Transverse colon (tissue), 4 donors: ENCODE measurements around the gene HPD. TPM values are rescaled to one million over a fixed set of nuclear protein-coding genes. Genes with fewer than 3 reads are reported as not detected.
A peak's percentile ranks its signal among the peaks of the same experiment; 100 is the strongest.

Experiments used
- DNase-seq: peaks from one replicate; pipeline ENCODE4 v3.0.0-alpha.2; 2019
- H3K27ac ChIP-seq, 4 donors: fragments of 200-600 bp; sonication (generic); 2 replicates each; pipeline ENCODE4 v1.5.1; 2016 to 2018; ENCODE audit warnings: inconsistent platforms in 4 of 4
- H3K27me3 ChIP-seq: fragments of 200-600 bp; sonication (generic); 2 replicates; pipeline ENCODE4 v1.5.1; 2017; ENCODE audit warnings: inconsistent platforms
- H3K36me3 ChIP-seq, 4 donors: fragments of 200-600 bp; sonication (generic); 2 replicates each; pipeline ENCODE4 v1.5.1; 2017 to 2019; ENCODE audit warnings: inconsistent platforms in 4 of 4
- H3K4me1 ChIP-seq, 4 donors: fragments of 200-600 bp; sonication (generic); 2 replicates each; pipeline ENCODE4 v1.5.1; 2017 to 2020; ENCODE audit warnings: inconsistent platforms in 4 of 4
- H3K4me3 ChIP-seq, 4 donors: fragments of 200-600 bp; sonication (generic); 1 replicate in 1 of 4; 2 replicates in 3 of 4; pipeline versions ENCODE4 v1.5.1 to v1.6.1; 2017 to 2019; ENCODE audit warnings: inconsistent platforms in 4 of 4
- H3K9me3 ChIP-seq, 2 donors: fragments of 200-600 bp; sonication (generic); 2 replicates each; pipeline ENCODE4 v1.5.1; 2017 to 2019; ENCODE audit warnings: inconsistent platforms in 2 of 2
- CTCF ChIP-seq, 5 experiments: fragments of 200-600 bp in 3 of 5; fragments of 450-650 bp in 2 of 5; sonication (generic) in 3 of 5; IDR thresholded peaks; 1 replicate in 2 of 5; 2 replicates in 3 of 5; pipeline ENCODE4 v1.5.1; 2016 to 2017; ENCODE audit warnings: antibody characterized with exemption in 5 of 5, inconsistent platforms in 3 of 5, mild to moderate bottlenecking in 2 of 5, moderate library complexity in 1 of 5
- EP300 ChIP-seq: sonication (generic); formaldehyde crosslinking; IDR thresholded peaks from one replicate; pipeline ENCODE4 v1.6.1; 2017; ENCODE audit warnings: antibody characterized with exemption, low read depth
- POLR2A ChIP-seq: fragments of 450-650 bp; IDR thresholded peaks from one replicate; pipeline ENCODE4 v1.6.1; 2016; ENCODE audit warnings: antibody characterized with exemption, mild to moderate bottlenecking, moderate library complexity
- POLR2AphosphoS5 ChIP-seq, 3 donors: sonication (generic); formaldehyde crosslinking; IDR thresholded peaks; one replicate each; pipeline ENCODE4 v1.6.1; 2016; ENCODE audit warnings: antibody characterized with exemption in 3 of 3
- WGBS, 2 donors: methylation state at CpG; one replicate each; pipeline ENCODE4 v1.1.5; 2018; ENCODE audit warnings: low coverage in 1 of 2; 5-methylcytosine and 5-hydroxymethylcytosine counted together
- in situ Hi-C, 4 donors: fragments of 200-750 bp; cut with MboI; loops; one replicate each; pipeline versions ENCODE4 v1.15.0 to v1.15.1; 2017; ENCODE audit warnings: low sequenced_read_pairs in 3 of 4, low pct_ligation_motif_present in 1 of 4, low pct_unique_long_range_greater_than_20kb in 1 of 4
- intact Hi-C: fragments of 100-400 bp; cut with DNase I; formaldehyde crosslinking; loops from one replicate; pipeline ENCODE4 v1.15.1; 2023; ENCODE audit warnings: low total_unique reads
- total RNA-seq, 4 donors: library from RNA; depleted of rRNA; stranded (reverse); fragments of >200 nt; gene quantifications; one replicate each; pipeline ENCODE4 v1.1.0, GENCODE V29; 2016

Gene HPD
- total RNA-seq, 4 donors from 2014 or later: 0.41 TPM; not detected in 3

GRCh38 chr12:121793838-121794533, 64.7 kb downstream of the HPD start:
- peak overlapping the region; percentile 43 to 58 (median 50) for H3K4me3 ChIP-seq
- H3K9me3 ChIP-seq: no peaks in the 10 kb centered on the region
- intact Hi-C loops (loop anchor here (2.0 to 5.0 kb wide), 3 partner anchors 19 to 97 kb away; partner anchors contain the start of gene PSMD9), in situ Hi-C loops (loop anchor here in 3 of 4 donors (5.0 to 10.0 kb wide), 3 partner anchors 91 to 102 kb away; partner anchors contain the start of gene PSMD9 (in 1 of the 3))
- peak; percentile 96 for DNase-seq
- no peak for TF ChIP-seq EP300
- TF ChIP-seq CTCF (IDR thresholded peaks at IDR 0.05): peak; percentile 100
- peak; percentile 48 for TF ChIP-seq POLR2A
- TF ChIP-seq POLR2AphosphoS5 (IDR thresholded peaks at IDR 0.05): peak; percentile 30 to 74 (median 71)
- H3K27ac ChIP-seq: peak overlapping the region; percentile 100
- H3K36me3 ChIP-seq: no peaks in the 10 kb centered on the region
- no peaks in the 10 kb centered on the region for H3K27me3 ChIP-seq
- H3K4me1 ChIP-seq: peaks cover 45 to 88% (median 67%) of the 10 kb centered on the region in 4 donors
- 1% methylated on average over 33 of the region's 59 CpGs; no CpG with 5 or more reads in 1 of the 2 donors for WGBS, 2 donors

- Histone ChIP-seq H3K9me3 (no peaks in the 10 kb centered on the region), H3K4me3 (peak within 1 kb of the TSS; percentile 43 to 58 (median 50)), H3K27ac (peak within 1 kb of the TSS; percentile 100), H3K27me3 (no peaks in the 10 kb centered on the region), H3K36me3 (no peaks in the 10 kb centered on the region), H3K4me1 (peaks cover 40 to 88% (median 61%) of the 10 kb centered on the region in 4 donors)
- intact Hi-C loops (loop anchor here (5.0 kb wide), 1 partner anchor 96 kb away; no protein-coding TSS in a partner anchor), in situ Hi-C loops (loop anchor here in 3 of 4 donors (5.0 to 10.0 kb wide), 3 partner anchors 91 to 101 kb away; partner anchors contain the start of gene PSMD9 (in 1 of the 3))
- 0% methylated on average over 8 of the region's 36 CpGs; no CpG with 5 or more reads in 1 of the 2 donors for WGBS, 2 donors
- TF ChIP-seq POLR2A: peak; percentile 53
- no peak for TF ChIP-seq CTCF (IDR thresholded peaks at IDR 0.05)
- peak in 2 of 3 donors; percentile 40 to 68 for TF ChIP-seq POLR2AphosphoS5 (IDR thresholded peaks at IDR 0.05)
- no peak for TF ChIP-seq EP300
- peak; percentile 73 for DNase-seq
Measured at GRCh38 chr12:121793440-121793837, 65.2 kb downstream of the HPD start, which contains the start of gene RHOF. RHOF (minus strand) TSS chr12:121793688; CDS start chr12:121793633, 55 bp downstream.

GRCh38 chr12:121792607-121793439, 65.8 kb downstream of the HPD start:
- peak overlapping the region; percentile 100 for H3K27ac ChIP-seq
- H3K36me3 ChIP-seq: no peaks in the 10 kb centered on the region
- in situ Hi-C loops: loop anchor here in 3 of 4 donors (5.0 to 10.0 kb wide), 3 partner anchors 92 to 101 kb away; partner anchors contain the start of gene PSMD9 (in 1 of the 3)
- TF ChIP-seq POLR2A (no peak), CTCF (IDR thresholded peaks at IDR 0.05) (no peak), POLR2AphosphoS5 (IDR thresholded peaks at IDR 0.05) (no peak), EP300 (no peak)
- H3K9me3 ChIP-seq: no peaks in the 10 kb centered on the region
- peaks cover 34 to 88% (median 55%) of the 10 kb centered on the region in 4 donors for H3K4me1 ChIP-seq
- peak; percentile 61 for DNase-seq
- peak overlapping the region; percentile 43 to 58 (median 50) for H3K4me3 ChIP-seq
- 34 to 70% methylated on average over 2 to 41 of the region's 48 CpGs for WGBS, 2 donors
- intact Hi-C loops: loop anchor here (5.0 kb wide), 1 partner anchor 96 kb away; no protein-coding TSS in a partner anchor
- H3K27me3 ChIP-seq: no peaks in the 10 kb centered on the region
